Measurements from ENCODE around the gene ACTBL2.
"Not testable (repeated sequence)": the region's sequence is repeated elsewhere in the genome, so short reads cannot be mapped to it uniquely, and the experiment has no call there.

The ACTBL2 gene

DNA sequence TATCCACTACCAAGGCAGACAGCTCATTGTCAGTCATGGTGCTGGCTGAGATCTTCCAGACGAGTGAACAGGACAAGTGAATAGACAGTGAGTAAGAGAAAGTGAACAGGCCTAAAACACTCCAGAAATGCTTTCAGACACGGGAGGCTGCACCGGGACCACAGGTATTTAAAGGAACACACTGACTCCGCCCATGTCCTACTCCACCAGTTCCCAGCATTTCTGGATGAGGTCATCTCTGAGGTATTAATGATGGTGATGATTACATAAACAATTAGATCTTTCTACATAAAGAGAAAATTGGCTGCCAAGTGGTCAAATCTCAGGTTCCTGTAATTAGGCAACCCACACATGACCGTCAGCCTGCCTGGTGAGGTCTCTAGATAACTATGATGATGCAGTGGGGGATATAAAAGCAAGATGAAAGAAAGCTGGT is at the start of gene ACTBL2:
Gene ACTBL2, minus strand, starts transcription at position 141 of the 436 bp plus-strand sequence. Its CDS starts 104 bp downstream, at position 37.
- DNase-seq, result no peak

- DNase-seq, result no peak
Observed at GRCh38 chr5:57531333-57531732, 48.7 kb upstream of the ACTBL2 start.

- no peak for DNase-seq
Observed at GRCh38 chr5:57529864-57530263, 47.3 kb upstream of the ACTBL2 start.

- DNase-seq, result no peak
Observed at GRCh38 chr5:57527870-57528269, 45.3 kb upstream of the ACTBL2 start.

DNA sequence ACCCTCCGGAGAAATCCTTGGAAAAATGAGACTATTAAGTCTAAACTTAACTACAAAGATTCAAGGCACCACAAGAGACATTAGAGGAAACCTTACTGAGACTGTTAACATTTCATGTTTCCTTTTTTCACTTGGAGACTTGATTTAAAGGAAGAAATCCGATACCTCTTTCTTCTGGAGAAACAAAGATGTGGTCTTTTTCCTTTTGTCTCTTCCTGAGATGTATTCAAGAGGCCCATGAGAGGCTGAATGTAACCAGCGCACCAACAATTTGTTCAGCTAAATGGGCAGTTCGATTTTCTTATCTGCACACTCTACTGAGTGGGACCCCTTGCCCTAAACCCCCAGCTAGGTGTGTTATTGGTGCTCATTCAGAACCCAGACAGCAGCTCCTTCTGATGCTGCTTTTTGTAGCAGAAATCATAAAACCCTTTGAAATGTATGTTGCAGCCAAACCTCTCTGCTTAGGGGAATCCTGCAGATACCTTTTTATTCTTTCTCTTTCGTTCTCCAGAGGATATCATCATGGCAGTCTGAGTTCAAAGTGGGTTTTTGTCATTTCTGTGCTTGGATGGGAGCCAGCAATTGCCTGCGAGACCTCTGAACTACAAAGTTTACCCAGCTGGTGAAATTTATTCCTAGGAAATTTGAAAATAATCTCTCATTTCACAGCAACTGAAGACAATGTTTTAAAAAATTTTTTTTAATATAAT is 41.9 kb upstream of the ACTBL2 start:
- DNase-seq, result no peak

GRCh38 chr5:57522477-57522876 is 39.9 kb upstream of the ACTBL2 start:
- not testable (repeated sequence) for DNase-seq

DNA sequence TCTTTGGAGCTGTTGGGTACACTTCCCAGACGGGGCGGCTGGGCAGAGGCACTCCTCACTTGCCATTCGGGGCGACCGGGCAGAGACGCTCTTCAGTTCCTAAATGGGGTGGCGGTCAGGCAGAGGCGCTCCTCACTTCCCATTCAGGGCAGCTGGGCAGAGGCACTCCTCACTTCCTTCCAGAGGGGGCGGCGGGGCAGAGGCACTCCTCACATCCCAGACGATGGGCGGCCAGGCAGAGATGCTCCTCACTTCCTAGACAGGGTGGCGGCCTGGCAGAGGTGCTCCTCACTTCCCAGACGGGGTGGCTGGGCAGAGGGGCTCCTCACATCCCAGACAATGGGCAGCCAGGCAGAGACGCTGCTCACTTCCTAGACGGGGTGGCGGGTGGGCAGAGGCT is 35.8 kb upstream of the ACTBL2 start:
- DNase-seq, result not testable (repeated sequence)

DNA sequence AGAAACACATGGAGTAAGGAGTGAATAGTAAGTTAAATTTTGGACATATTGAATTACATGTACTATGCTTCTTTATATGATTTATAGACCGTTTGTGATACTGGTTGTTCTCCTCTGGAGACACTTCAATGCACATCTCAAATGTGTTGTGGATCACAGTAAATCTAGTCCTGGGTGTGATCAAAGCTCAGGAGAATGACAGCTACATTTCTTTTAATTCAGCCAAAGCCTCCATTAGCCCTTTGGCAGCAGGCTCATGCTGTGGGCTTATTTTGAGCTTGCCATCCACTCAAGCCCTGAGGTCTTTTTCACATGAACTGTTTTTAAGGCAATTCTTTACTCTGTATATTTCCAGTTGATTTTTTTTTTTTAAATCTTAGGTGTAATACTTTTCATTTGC is 34.6 kb upstream of the ACTBL2 start:
- no peak for DNase-seq

- no peak for DNase-seq
Observed at GRCh38 chr5:57513785-57514184, 31.2 kb upstream of the ACTBL2 start.

- DNase-seq, result no peak
Observed at GRCh38 chr5:57511321-57511720, 28.7 kb upstream of the ACTBL2 start.

DNA sequence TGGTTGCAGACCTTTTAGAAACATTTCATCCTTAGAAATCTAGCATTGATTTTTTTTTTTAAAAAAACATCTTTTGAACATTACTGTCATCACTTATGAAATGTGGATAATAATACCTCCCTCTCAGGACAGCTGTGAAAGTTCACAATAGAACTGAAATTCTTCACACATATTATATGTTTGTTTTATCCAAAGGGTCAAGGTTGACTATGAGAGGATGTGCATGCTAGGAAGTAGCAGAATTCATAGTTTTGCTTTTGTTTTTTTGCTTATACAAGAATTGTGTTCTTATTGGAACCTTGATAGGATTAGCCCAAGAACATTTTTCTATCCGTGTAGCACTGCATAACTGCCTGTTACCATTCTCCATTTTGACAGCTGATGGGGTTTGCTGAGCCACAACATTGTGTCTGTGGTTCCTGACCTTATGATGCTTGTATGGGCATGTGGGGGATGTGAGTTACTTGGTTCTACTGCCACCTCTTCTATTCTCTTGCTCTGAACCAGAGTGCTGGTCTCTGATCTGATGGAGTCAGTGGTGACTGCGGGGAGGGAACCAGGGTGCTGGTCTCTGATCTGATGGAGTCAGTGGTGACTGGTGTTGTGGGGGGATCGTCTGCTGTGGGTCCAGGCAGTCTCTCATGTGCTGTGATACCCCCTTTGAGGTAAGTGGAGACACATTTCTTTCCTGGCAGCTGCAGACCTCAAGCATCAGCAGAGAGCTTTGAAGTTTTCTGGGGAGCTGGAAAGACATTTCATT is 27.1 kb upstream of the ACTBL2 start:
- no peak for DNase-seq

- DNase-seq, result no peak
Observed at GRCh38 chr5:57508211-57508610, 25.6 kb upstream of the ACTBL2 start.

DNA sequence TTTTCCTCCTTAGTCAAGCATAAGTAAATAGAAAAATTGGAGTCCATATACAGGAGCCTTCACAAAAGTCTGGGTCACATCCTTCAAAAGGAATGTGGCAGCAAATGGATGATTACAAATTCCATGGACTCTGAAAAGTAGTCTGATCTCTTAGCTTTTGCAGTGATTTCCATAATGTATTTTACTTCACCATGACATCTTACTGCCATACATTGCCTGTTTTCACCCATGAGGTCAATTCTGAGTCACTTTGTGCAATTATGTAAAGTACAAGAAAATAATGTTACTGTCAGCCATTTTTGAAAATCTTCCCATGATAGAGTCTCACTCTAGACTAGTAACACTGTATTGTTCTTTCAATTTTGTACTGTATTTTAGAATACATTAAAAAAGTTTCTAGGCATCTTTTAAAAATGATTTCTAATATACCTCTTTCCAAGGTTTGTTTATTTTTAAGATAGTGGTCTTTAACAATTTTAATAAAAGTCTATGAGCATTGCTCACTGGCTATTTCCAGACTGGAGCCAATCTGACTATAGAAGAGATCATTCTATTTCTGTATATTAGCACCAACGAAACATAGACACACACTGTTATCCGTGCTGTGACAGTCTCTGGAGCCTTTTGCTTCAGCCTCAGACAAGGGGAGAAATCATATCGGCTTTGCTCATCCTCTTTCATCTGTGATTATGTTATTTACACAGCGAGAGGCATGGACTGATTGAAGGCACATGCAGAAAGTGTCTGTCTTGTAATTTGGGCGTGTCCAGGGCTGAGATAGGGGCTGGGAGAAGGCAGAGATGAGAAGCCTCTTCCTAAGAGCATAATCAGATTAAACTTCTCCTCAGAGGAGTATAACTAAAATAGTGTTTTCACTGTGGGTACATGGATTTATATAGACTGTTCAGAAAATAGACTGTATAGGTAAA is 22.9 kb upstream of the ACTBL2 start:
- no peak for DNase-seq

GRCh38 chr5:57504357-57504756 is 21.7 kb upstream of the ACTBL2 start:
- no peak for DNase-seq

GRCh38 chr5:57503433-57503832 is 20.8 kb upstream of the ACTBL2 start:
- DNase-seq, result no peak

- peak in 1 of 2 experiments; percentile 11 for DNase-seq
Observed at GRCh38 chr5:57501414-57502201, 19.0 kb upstream of the ACTBL2 start.

GRCh38 chr5:57499262-57500050 is 16.8 kb upstream of the ACTBL2 start:
- DNase-seq, result peak; percentile 30 to 32

DNA sequence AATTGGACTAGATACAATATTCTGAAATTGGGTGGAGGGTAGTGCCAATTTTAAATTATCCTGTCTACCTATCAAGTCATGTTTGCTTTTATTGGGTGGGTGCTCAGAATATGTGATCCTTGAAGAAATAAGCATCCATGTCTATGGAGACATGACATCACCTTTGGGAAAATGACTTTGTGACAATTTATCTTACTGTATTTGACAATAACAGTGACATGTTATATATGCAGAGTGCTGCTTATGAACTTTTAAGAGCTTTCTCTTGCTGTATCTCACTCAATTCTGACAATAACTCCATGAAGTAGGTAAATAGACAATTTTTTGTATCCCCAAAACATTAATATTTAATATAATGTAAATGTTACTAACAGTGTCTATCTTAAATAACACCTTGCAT is 15.1 kb upstream of the ACTBL2 start:
- DNase-seq, result no peak

DNA sequence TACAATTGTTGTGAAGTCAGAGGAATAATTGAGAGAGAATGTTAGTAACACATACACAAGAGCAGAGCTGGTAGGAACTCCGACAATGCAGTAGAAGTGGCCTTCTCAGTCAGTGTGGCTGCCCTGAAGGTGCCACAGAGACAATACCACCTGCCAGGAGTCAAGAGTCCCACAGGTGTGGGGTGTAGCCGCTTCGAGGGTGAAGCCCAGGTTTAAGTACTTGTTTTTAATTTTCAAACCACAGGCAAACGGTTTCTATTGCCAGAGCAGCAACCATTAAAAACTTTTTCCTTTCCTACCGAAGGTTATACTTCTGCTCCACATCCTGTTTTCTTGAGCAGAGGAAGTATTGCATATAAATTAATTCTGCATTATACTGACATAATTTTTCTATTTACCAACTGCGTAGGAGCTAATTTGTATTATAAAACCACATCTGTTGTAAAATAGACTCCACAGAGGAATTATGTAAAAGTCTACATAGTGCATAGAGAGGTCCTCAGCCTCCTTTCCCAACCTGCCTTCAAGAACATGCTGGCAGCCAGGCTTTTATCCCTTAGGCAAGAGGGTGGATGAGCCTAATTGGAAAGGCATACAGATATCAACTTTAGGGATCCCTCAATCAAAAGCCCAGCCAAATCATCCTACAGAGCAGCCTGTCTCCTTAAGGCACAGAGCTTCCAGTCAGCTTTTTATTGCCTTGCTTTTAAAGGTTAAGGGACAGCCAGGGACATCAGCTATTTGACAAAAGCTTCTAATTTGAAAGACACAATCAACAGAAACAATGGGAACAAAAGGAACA is 12.9 kb upstream of the ACTBL2 start:
- no peak for DNase-seq
